ENCODE measurements around the gene IL20. TPM values are rescaled to one million over a fixed set of nuclear protein-coding genes. Genes with fewer than 3 reads are reported as not detected.

Gene IL20
- total RNA-seq, 4 donors from 2014 or later = not detected

DNA sequence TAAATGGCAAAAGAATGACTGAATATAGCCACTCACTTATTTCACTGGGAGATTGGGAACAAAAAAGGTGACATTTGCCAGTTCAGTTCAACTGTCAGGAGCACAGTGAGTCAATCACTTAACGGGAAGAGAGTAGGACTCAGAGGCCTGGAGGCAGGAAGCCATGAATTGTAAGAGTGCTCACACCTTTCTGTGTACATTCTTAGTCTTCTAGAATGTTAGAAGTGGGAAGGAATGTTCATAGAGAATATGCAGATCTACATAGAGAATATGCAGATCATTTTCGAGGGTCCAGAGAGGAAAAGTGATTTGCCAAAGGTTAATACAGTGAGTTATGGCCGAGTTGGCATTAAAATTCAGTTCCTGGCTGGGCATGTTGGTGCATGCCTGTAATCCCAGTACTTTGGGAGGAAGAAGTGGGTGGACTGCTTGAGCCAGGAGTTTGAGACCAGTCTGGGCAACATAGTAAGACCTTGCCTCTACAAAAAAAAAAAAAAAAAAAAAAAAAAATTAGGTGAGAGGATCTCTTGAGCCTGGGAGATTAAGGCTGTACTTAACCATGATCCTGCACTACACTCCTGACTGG lies 8.3 kb downstream of the IL20 start:
- H3K4me3 ChIP-seq (ENCODE audit: low read depth, poor library complexity, severe bottlenecking) = no peak overlapping the region
- TF ChIP-seq, protein P1, sequence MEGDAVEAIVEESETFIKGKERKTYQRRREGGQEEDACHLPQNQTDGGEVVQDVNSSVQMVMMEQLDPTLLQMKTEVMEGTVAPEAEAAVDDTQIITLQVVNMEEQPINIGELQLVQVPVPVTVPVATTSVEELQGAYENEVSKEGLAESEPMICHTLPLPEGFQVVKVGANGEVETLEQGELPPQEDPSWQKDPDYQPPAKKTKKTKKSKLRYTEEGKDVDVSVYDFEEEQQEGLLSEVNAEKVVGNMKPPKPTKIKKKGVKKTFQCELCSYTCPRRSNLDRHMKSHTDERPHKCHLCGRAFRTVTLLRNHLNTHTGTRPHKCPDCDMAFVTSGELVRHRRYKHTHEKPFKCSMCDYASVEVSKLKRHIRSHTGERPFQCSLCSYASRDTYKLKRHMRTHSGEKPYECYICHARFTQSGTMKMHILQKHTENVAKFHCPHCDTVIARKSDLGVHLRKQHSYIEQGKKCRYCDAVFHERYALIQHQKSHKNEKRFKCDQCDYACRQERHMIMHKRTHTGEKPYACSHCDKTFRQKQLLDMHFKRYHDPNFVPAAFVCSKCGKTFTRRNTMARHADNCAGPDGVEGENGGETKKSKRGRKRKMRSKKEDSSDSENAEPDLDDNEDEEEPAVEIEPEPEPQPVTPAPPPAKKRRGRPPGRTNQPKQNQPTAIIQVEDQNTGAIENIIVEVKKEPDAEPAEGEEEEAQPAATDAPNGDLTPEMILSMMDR (IDR thresholded peaks at IDR 0.05) = no peak
- no peak for TF ChIP-seq POLR2A (IDR thresholded peaks at IDR 0.05)
- DNase-seq (ENCODE audit: low spot score in 2 of 2) = no peak
- intact Hi-C loops (cut with DNase I; ENCODE audit: low total_unique reads) = no loop called here
- 54 to 60% methylated on average over 3 of the region's 3 CpGs for WGBS, 2 donors

DNA sequence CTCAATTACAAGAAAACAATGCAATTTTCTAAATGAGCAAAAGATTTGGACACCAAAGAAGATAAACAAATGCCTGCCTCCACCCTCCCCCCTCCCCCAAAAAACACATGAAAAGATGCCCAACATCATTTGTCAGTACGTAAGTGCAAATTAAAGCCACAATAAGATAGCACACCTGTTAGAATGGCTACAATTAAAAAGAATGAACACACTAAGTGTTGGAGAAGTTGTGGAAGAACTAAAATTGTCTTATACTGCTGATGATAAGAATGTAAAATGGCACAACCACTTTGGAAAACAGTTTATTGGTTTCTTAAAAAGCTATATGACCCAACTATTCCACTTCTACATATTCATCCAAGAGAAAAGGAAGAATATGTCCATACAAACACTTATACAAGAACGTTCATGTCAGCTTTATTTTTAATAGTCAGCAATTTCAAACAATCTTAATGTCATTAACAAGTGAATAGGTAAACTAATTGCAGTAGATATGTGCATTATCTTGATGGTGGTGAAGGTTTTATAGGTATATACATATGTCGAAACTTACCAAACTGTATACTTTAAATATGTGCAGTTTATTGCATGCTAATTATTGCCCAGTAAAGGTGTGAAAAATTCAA lies 10.4 kb downstream of the IL20 start:
- 75 to 83% methylated on average over 3 of the region's 3 CpGs for WGBS, 2 donors
- H3K4me3 ChIP-seq (ENCODE audit: low read depth, poor library complexity, severe bottlenecking) = no peak overlapping the region
- TF ChIP-seq POLR2A (IDR thresholded peaks at IDR 0.05) = no peak
- TF ChIP-seq, protein P1 (IDR thresholded peaks at IDR 0.05) = no peak
- intact Hi-C loops (cut with DNase I; ENCODE audit: low total_unique reads) = no loop called here
- no peak for DNase-seq (ENCODE audit: low spot score in 2 of 2)

DNA sequence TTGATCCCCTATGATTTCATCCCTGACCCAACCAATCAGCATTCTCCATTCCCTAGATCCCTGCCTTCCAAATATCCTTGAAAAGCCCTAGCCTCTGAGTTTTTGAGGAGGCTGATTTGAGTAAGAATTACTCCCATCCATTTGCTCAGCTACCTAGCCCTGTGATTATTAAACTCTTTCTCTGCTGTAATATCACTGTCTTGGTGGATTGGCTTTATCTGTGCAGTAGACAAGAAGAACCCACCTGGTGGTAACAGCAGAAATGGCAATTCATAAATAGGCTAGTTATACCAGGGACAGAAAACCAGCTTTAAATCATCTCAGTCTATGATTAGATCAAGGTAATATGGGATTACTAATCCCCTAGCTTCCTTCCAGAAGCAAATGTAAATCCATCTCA lies 13.0 kb downstream of the IL20 start:
- intact Hi-C loops (cut with DNase I; ENCODE audit: low total_unique reads) = no loop called here
- no peak overlapping the region for H3K4me3 ChIP-seq (ENCODE audit: low read depth, poor library complexity, severe bottlenecking)
- no peak for DNase-seq (ENCODE audit: low spot score in 2 of 2)
- TF ChIP-seq, protein P1 (IDR thresholded peaks at IDR 0.05) = no peak
- TF ChIP-seq POLR2A (IDR thresholded peaks at IDR 0.05) = no peak

DNA sequence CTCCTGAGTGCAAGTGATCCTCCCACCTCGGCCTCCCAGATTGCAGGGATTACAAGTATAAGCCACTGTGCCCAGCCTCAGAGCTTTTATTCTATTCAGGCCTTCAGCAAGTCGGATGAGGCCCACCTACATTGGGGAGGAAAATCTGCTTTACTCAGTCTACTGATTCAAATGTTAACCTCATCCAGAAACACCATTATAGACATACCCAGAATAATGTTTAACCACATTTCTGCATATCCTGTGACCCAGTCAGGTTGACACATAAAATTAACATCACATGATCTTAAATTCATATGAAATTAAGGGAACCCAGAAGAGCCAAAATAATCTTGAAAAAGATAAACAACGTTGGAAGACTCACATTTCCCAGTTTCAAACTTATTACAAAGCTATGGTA lies 14.9 kb downstream of the IL20 start:
- intact Hi-C loops (cut with DNase I; ENCODE audit: low total_unique reads) = no loop called here
- no peak for DNase-seq (ENCODE audit: low spot score in 2 of 2)
- WGBS, 2 donors = 74 to 81% methylated on average over 3 of the region's 3 CpGs
- no peak overlapping the region for H3K4me3 ChIP-seq (ENCODE audit: low read depth, poor library complexity, severe bottlenecking)
- TF ChIP-seq, protein P1 (IDR thresholded peaks at IDR 0.05) = no peak
- TF ChIP-seq POLR2A (IDR thresholded peaks at IDR 0.05) = no peak

DNA sequence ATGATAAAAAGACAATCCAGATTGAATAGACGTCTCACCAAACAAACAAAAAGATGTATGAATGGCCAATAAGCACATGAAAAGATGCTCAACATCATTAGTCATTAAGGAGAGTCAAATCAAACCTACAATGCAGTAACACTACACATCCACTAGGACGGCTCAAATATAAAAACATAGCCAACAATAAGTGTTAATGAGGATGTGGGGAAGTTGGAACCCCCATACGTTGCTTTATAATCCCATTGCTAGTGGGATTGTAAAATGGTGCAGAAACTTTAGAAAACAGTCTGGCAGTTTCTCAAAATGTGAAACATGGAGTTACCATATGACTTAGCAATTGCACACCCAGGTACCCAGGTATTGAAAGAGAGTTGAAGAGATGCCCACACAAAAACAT lies 17.1 kb downstream of the IL20 start:
- no peak for DNase-seq (ENCODE audit: low spot score in 2 of 2)
- no peak overlapping the region for H3K4me3 ChIP-seq (ENCODE audit: low read depth, poor library complexity, severe bottlenecking)
- intact Hi-C loops (cut with DNase I; ENCODE audit: low total_unique reads) = no loop called here
- 75 to 80% methylated on average over 3 of the region's 3 CpGs for WGBS, 2 donors
- TF ChIP-seq, protein P1 (IDR thresholded peaks at IDR 0.05) = no peak
- no peak for TF ChIP-seq POLR2A (IDR thresholded peaks at IDR 0.05)

DNA sequence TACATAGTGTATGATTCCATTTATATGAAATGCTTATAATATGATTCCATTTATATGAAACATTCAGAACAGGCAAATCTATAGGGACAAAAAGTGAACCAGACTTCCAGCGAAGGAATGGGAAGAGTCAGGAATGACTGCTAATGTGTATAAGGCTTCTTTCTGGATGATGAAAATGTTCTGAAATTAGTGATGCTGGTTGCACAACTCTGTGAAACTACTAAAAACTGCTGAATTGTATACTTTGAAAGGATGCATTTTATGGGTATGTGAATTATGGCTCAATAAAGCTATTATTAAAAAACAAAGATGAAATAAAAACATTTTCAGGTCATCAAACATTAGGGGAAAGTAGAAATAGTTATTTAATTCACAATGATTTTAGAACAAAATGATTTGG lies 17.7 kb downstream of the IL20 start:
- 97 to 100% methylated on average over 1 of the region's 1 CpG for WGBS, 2 donors
- TF ChIP-seq POLR2A (IDR thresholded peaks at IDR 0.05) = no peak
- TF ChIP-seq, protein P1 (IDR thresholded peaks at IDR 0.05) = no peak
- intact Hi-C loops (cut with DNase I; ENCODE audit: low total_unique reads) = no loop called here
- H3K4me3 ChIP-seq (ENCODE audit: low read depth, poor library complexity, severe bottlenecking) = no peak overlapping the region
- DNase-seq (ENCODE audit: low spot score in 2 of 2) = no peak
